ENCODE results near the gene IL1RAPL1.

The IL1RAPL1 gene

GRCh38 chrX:29634516-29634915, 1047.3 kb downstream of the IL1RAPL1 start:
- Histone ChIP-seq H3K4me3 (ENCODE audit: low read length) (no peak overlapping the region), H3K36me3 (ENCODE audit: insufficient read depth, low read depth, low read length) (no peaks in the 10 kb centered on the region), H3K9me3 (ENCODE audit: insufficient read depth, low read depth, low read length) (no peaks in the 10 kb centered on the region), H3K27ac (ENCODE audit: low read length) (no peak overlapping the region), H3K4me1 (ENCODE audit: insufficient read depth, low read length) (no peaks in the 10 kb centered on the region), H3K27me3 (ENCODE audit: insufficient read depth, low read length) (no peaks in the 10 kb centered on the region), H3K9ac (ENCODE audit: low read depth, low read length) (no peak overlapping the region)

GRCh38 chrX:29636331-29636730, 1049.1 kb downstream of the IL1RAPL1 start:
- Histone ChIP-seq H3K36me3 (ENCODE audit: insufficient read depth, low read depth, low read length) (no peaks in the 10 kb centered on the region), H3K27me3 (ENCODE audit: insufficient read depth, low read length) (no peaks in the 10 kb centered on the region), H3K27ac (ENCODE audit: low read length) (no peak overlapping the region), H3K9ac (ENCODE audit: low read depth, low read length) (no peak overlapping the region), H3K9me3 (ENCODE audit: insufficient read depth, low read depth, low read length) (no peaks in the 10 kb centered on the region), H3K4me3 (ENCODE audit: low read length) (no peak overlapping the region), H3K4me1 (ENCODE audit: insufficient read depth, low read length) (no peaks in the 10 kb centered on the region)

GRCh38 chrX:29640106-29640505, 1052.9 kb downstream of the IL1RAPL1 start:
- Histone ChIP-seq H3K4me1 (ENCODE audit: insufficient read depth, low read length) (no peaks in the 10 kb centered on the region), H3K27me3 (ENCODE audit: insufficient read depth, low read length) (no peaks in the 10 kb centered on the region), H3K9me3 (ENCODE audit: insufficient read depth, low read depth, low read length) (no peaks in the 10 kb centered on the region), H3K9ac (ENCODE audit: low read depth, low read length) (no peak overlapping the region), H3K36me3 (ENCODE audit: insufficient read depth, low read depth, low read length) (no peaks in the 10 kb centered on the region), H3K4me3 (ENCODE audit: low read length) (no peak overlapping the region), H3K27ac (ENCODE audit: low read length) (no peak overlapping the region)

GRCh38 chrX:29641461-29641860, 1054.2 kb downstream of the IL1RAPL1 start:
- Histone ChIP-seq H3K27me3 (ENCODE audit: insufficient read depth, low read length) (no peaks in the 10 kb centered on the region), H3K27ac (ENCODE audit: low read length) (no peak overlapping the region), H3K9me3 (ENCODE audit: insufficient read depth, low read depth, low read length) (no peaks in the 10 kb centered on the region), H3K9ac (ENCODE audit: low read depth, low read length) (no peak overlapping the region), H3K4me3 (ENCODE audit: low read length) (no peak overlapping the region), H3K4me1 (ENCODE audit: insufficient read depth, low read length) (no peaks in the 10 kb centered on the region), H3K36me3 (ENCODE audit: insufficient read depth, low read depth, low read length) (no peaks in the 10 kb centered on the region)

GRCh38 chrX:29643181-29643580, 1055.9 kb downstream of the IL1RAPL1 start:
- no peaks in the 10 kb centered on the region for H3K36me3 ChIP-seq (ENCODE audit: insufficient read depth, low read depth, low read length)
- no peak overlapping the region for H3K27ac ChIP-seq (ENCODE audit: low read length)
- no peak overlapping the region for H3K4me3 ChIP-seq (ENCODE audit: low read length)
- H3K9me3 ChIP-seq (ENCODE audit: insufficient read depth, low read depth, low read length), result no peaks in the 10 kb centered on the region
- no peak overlapping the region for H3K9ac ChIP-seq (ENCODE audit: low read depth, low read length)
- no peaks in the 10 kb centered on the region for H3K27me3 ChIP-seq (ENCODE audit: insufficient read depth, low read length)
- H3K4me1 ChIP-seq (ENCODE audit: insufficient read depth, low read length), result no peaks in the 10 kb centered on the region

- Histone ChIP-seq H3K36me3 (ENCODE audit: insufficient read depth, low read depth, low read length) (no peaks in the 10 kb centered on the region), H3K4me1 (ENCODE audit: insufficient read depth, low read length) (no peaks in the 10 kb centered on the region), H3K9ac (ENCODE audit: low read depth, low read length) (no peak overlapping the region), H3K27me3 (ENCODE audit: insufficient read depth, low read length) (no peaks in the 10 kb centered on the region), H3K4me3 (ENCODE audit: low read length) (no peak overlapping the region), H3K27ac (ENCODE audit: low read length) (no peak overlapping the region), H3K9me3 (ENCODE audit: insufficient read depth, low read depth, low read length) (no peaks in the 10 kb centered on the region)
Measured at GRCh38 chrX:29648161-29648560, 1060.9 kb downstream of the IL1RAPL1 start.

- Histone ChIP-seq H3K36me3 (ENCODE audit: insufficient read depth, low read depth, low read length) (no peaks in the 10 kb centered on the region), H3K4me3 (ENCODE audit: low read length) (no peak overlapping the region), H3K27me3 (ENCODE audit: insufficient read depth, low read length) (no peaks in the 10 kb centered on the region), H3K9ac (ENCODE audit: low read depth, low read length) (no peak overlapping the region), H3K27ac (ENCODE audit: low read length) (no peak overlapping the region), H3K4me1 (ENCODE audit: insufficient read depth, low read length) (no peaks in the 10 kb centered on the region), H3K9me3 (ENCODE audit: insufficient read depth, low read depth, low read length) (no peaks in the 10 kb centered on the region)
Measured at GRCh38 chrX:29652484-29652883, 1065.2 kb downstream of the IL1RAPL1 start.

- Histone ChIP-seq H3K4me1 (ENCODE audit: insufficient read depth, low read length) (no peaks in the 10 kb centered on the region), H3K27me3 (ENCODE audit: insufficient read depth, low read length) (no peaks in the 10 kb centered on the region), H3K27ac (ENCODE audit: low read length) (no peak overlapping the region)
Measured at GRCh38 chrX:29653721-29654120, 1066.5 kb downstream of the IL1RAPL1 start.

GRCh38 chrX:29659911-29660310, 1072.7 kb downstream of the IL1RAPL1 start:
- no peaks in the 10 kb centered on the region for H3K36me3 ChIP-seq (ENCODE audit: insufficient read depth, low read depth, low read length)
- H3K9me3 ChIP-seq (ENCODE audit: insufficient read depth, low read depth, low read length), result no peaks in the 10 kb centered on the region
- H3K4me1 ChIP-seq (ENCODE audit: insufficient read depth, low read length), result no peaks in the 10 kb centered on the region
- H3K27me3 ChIP-seq (ENCODE audit: insufficient read depth, low read length), result no peaks in the 10 kb centered on the region
- no peak overlapping the region for H3K27ac ChIP-seq (ENCODE audit: low read length)
- H3K9ac ChIP-seq (ENCODE audit: low read depth, low read length), result no peak overlapping the region
- H3K4me3 ChIP-seq (ENCODE audit: low read length), result no peak overlapping the region

More at GRCh38 chrX:29653721-29654120, 1066.5 kb downstream of the IL1RAPL1 start:
- Histone ChIP-seq H3K9ac (ENCODE audit: low read depth, low read length) (no peak overlapping the region), H3K9me3 (ENCODE audit: insufficient read depth, low read depth, low read length) (no peaks in the 10 kb centered on the region), H3K4me3 (ENCODE audit: low read length) (no peak overlapping the region), H3K36me3 (ENCODE audit: insufficient read depth, low read depth, low read length) (no peaks in the 10 kb centered on the region)

GRCh38 chrX:29661290-29661689, 1074.0 kb downstream of the IL1RAPL1 start:
- Histone ChIP-seq H3K4me3 (ENCODE audit: low read length) (no peak overlapping the region), H3K36me3 (ENCODE audit: insufficient read depth, low read depth, low read length) (no peaks in the 10 kb centered on the region), H3K27me3 (ENCODE audit: insufficient read depth, low read length) (no peaks in the 10 kb centered on the region), H3K9me3 (ENCODE audit: insufficient read depth, low read depth, low read length) (no peaks in the 10 kb centered on the region), H3K27ac (ENCODE audit: low read length) (no peak overlapping the region), H3K4me1 (ENCODE audit: insufficient read depth, low read length) (no peaks in the 10 kb centered on the region), H3K9ac (ENCODE audit: low read depth, low read length) (no peak overlapping the region)

GRCh38 chrX:29662101-29662500, 1074.9 kb downstream of the IL1RAPL1 start:
- Histone ChIP-seq H3K4me1 (ENCODE audit: insufficient read depth, low read length) (no peaks in the 10 kb centered on the region), H3K9me3 (ENCODE audit: insufficient read depth, low read depth, low read length) (no peaks in the 10 kb centered on the region), H3K27ac (ENCODE audit: low read length) (no peak overlapping the region), H3K9ac (ENCODE audit: low read depth, low read length) (no peak overlapping the region), H3K4me3 (ENCODE audit: low read length) (no peak overlapping the region), H3K27me3 (ENCODE audit: insufficient read depth, low read length) (no peaks in the 10 kb centered on the region), H3K36me3 (ENCODE audit: insufficient read depth, low read depth, low read length) (no peaks in the 10 kb centered on the region)

GRCh38 chrX:29662759-29663503, 1075.7 kb downstream of the IL1RAPL1 start:
- no peaks in the 10 kb centered on the region for H3K36me3 ChIP-seq (ENCODE audit: insufficient read depth, low read depth, low read length)
- no peaks in the 10 kb centered on the region for H3K27me3 ChIP-seq (ENCODE audit: insufficient read depth, low read length)
- no peaks in the 10 kb centered on the region for H3K9me3 ChIP-seq (ENCODE audit: insufficient read depth, low read depth, low read length)
- H3K4me1 ChIP-seq (ENCODE audit: insufficient read depth, low read length), result no peaks in the 10 kb centered on the region
- H3K9ac ChIP-seq (ENCODE audit: low read depth, low read length), result no peak overlapping the region
- no peak overlapping the region for H3K4me3 ChIP-seq (ENCODE audit: low read length)
- H3K27ac ChIP-seq (ENCODE audit: low read length), result no peak overlapping the region
